ENCODE data around the gene PFDN1. TPM values are rescaled to one million over a fixed set of nuclear protein-coding genes. Genes with fewer than 3 reads are reported as not detected.

The PFDN1 gene
- total RNA-seq, 1 donor from 2014 or later: 63.9 TPM

DNA sequence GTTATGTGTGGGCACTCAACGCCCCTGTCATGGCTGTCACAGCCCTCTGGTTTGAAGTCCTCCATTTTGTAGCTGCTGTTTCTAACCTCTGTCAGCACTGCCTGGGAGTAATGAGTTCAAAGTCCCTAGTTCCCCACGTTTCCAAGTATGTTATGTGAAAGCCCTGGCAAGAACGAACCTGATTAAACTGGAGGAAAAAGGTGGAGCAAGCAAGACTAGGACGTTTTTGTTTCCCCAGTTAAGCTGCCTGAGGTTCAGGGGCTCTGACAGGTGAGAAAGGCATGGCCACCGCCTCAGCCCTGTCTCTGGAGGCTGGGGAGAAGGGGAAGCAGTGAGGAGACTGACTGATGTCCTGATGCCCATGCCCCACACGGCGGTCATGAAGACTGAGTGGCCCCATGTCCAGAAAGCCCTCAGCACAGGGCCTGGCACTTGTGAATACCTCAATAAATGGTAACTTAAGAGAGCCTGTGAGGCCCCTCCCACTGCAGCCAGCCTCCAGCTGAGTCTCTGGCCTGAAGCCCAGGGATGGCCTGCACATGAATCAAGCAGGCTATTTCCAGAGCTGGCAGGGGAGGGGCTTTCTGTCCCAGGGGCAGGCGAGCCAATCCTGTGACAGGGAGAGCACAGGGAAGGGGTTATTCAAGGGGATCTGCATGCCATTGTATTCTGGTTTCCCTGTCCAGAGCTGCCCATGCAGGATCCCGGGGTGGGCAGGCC is 61.8 kb downstream of the PFDN1 start:
- peak; percentile 97 for DNase-seq (ENCODE audit: low read depth)

DNA sequence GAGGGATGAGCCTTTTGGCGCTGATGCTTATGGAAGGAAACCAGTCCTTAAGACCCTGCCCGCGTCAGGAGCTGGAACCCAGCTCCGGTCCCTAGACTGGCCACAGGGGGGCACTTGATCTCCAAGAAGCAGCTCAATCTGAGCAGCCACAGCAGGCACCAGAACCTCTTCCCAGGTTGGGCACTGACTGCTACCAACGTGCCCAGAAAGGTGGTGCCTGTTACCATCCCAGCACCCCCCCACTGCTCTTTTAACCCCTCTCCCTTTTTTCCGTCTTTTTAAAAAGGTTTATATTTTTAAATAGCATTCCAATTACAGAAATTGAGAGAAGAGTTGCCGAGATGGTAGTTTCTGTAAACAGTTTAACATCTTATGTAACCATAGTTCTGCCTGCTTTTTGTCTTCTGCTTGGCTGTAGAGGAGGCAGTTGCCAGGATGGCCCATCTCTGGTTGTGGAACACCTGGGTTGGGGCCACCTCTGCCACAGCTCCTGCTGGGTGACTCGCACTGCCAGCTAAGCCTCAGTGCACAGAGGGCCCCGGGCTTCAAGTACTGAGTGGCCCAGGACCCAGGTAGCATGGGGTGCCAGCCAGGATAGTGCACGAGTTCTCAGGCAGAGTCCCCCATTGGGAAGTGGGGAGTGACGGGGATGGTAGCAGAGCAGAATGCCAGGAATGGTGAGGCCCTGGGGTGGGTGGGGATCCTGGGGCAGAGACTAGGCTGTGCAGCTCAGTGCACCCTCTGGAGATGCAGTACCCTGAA is 62.8 kb downstream of the PFDN1 start:
- DNase-seq (ENCODE audit: low read depth): peak; percentile 46

DNA sequence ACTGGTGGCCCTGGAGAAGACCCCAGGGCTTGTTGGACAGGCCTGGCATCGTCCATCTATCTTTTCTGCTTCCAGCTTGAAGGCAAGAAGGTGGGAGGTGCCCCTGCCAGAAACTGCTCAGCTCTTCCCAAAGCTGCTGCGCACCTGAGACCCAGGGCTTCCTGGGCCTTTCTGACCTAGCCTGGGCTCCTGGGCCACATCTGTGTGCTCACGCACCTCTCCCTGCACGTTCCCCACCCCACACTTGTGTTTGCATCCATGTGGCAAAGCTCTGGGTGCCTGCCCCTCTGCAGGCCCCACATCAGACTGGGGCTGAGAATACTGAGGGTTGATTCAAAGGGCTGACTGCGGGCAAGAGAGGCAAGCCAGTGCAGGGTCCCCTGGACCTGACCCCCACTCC is 63.4 kb downstream of the PFDN1 start:
- no peak for DNase-seq (ENCODE audit: low read depth)

DNA sequence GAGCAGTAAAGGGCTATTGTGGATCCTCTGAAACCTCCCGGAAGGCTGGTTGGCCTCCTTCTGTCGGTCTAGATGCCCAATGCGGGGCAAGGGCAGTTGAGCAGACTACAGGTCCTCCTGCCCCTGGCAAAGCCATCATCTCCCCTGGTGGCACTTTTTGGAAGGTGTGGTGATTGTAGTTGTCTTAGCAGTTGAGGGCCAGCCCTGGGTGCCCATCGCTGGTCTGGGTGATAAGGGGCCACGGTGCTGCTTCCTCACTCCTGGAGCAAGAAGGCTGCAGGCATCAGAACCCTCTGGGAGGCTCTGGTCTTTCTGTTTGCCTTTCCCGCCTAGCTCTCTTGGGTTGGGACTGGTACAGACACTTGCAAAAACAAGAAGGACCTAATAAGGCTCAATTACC is 64.1 kb downstream of the PFDN1 start:
- DNase-seq (ENCODE audit: low read depth): no peak

DNA sequence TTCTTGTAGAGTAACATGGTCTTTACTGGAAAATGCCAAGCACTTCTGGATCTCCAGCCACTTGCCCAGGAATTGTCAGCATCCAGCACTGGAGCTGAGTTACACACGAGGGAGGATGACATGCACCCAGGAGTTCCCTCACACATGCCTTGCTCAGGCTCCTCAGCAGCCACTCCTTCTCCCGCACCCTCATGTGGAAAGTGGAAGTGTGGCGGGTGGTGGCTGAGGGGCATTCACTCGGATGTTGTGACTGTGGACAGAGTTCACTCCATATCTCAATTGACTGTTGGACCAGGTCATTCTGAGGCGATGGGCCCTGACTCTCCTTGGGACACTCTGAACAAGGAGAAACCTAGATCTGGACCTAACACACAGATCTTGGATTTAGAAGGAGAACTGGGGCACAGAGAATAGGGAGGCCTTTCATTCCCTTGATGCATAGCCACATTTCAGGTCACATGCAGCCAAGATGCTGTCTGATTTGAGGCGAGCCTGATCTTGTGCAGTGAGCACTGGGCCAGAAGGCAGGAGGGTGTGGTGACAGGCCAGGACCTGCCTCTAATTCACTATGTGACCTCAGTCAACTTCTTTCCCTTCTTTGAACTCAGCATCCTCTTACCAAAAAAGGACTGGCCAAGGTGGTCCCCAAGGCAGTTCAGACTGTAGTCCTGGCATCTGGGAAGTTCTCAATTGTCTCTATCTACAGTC is 65.9 kb downstream of the PFDN1 start:
- no peak for DNase-seq (ENCODE audit: low read depth)

DNA sequence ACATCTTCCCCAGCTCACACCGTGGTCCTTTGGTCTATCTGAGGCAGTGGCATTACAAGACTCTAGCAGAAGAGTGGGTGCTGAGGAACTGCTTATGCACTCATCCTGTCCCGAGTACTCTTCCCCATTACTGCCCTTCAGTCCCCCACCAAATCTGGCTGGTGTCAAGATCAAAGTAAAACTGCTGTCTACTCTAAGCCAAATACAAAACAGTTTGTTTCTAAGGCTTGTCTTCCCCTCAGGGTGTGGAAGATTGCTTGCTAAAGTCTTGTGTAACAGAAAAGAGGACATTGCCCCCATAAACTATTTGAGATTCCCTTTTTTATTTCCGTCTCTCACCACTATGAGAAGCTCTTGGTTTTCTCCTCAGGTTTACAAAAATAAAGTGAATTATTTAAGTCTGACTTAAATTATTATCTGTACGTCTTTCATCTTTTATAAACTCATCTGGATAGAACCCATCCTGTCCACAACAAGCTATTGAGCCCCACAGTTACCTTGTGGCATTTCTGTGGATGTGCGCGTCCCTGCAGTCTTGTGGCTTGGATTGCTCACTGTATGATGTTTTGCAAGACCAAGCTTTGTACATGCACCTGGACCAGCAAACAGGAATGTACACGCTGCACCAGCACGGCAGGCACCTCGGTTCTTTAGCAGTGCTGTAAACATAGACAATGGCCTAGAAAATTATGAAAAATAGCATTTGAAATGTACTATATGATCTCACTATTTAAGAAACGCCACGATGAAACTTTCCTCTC is 66.9 kb downstream of the PFDN1 start:
- no peak for DNase-seq (ENCODE audit: low read depth)

DNA sequence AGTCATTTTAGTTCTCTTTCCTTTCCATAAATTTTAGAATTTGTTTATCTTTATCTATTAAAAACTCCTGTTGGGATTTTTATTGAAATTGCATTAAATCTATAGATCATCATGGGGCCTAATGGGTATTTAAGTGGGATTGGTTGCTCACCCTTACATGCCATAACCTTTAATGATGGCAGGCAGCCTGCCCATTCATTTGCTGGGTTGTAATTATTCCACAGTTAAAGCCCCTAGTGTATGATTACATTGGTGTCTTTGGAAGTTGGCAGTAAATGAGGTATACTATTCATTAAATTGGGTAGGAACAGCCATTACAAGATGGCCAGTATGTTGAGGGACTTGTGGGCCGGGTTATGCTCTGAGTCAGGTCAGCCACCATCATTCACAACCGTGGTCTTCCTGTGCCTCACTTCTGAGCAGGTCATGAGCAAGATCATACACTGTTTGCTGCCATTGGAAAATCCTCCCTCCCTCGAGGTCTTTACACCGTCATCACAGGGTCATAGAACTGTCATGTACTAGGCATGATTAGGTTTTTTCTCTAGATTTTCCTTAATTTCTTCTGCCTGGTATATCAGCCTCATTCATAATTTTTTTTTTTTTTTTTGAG is 68.4 kb downstream of the PFDN1 start:
- DNase-seq (ENCODE audit: low read depth): no peak

DNA sequence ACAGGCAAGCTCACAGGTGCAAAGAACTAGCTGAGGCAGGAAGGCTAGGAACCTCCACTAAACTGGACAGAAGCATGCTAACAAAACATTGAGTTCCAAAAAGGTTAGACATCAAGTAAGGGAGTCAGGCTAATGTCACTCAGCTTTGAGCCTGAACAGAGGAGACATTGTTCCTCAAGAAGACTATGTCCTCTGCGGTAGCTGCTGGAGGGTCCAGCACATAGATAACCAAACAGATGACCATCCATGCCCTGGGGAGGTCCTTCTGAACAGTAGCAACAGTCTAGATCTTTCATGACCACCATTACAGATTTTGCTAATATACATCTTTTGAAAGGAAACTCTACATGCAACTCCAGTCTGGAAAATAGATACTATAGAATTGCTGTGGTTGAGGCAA is 70.2 kb downstream of the PFDN1 start:
- DNase-seq (ENCODE audit: low read depth): no peak

DNA sequence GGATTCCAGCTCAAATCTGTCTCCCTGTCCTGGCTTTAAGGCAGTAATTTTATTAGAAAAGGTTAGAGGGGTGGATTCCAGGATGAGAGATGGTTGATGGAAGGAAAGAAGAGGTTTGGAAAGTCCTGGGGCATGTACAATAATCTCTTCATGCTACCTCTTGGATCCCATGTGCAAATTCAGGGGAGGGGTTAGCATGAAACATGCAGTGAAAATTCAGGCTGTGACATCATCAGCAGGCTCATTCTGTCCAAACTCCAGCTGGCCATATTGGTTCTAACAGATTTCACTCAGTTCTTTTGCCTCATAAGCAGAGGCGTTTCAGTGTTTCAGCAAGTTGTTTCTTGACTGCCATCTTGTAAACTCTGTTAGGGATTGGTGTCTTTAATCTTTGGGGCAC is 72.5 kb downstream of the PFDN1 start:
- no peak for DNase-seq (ENCODE audit: low read depth)

DNA sequence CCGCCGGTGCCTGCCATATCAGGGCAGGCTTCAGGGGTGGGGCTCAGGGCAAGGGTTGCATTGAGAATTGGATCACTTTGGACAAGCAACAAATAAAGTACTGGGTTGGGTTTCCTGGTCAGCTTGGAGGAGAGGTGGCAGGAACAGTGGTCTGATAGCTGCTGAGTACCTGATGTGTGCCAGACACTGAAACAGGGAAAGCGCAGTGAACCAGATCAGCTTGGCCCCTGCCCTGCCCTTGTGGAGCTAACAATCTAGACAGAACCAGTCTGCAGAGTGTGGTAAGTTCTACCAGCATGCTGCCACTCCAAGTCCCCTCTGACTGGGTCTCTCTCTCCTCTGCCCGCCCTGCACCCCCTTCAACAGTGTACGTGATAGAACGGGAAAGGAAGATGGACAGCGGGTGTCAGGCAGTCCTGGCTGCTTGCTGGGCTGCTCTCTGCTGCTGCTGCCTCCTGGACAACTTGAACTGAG is 74.5 kb downstream of the PFDN1 start:
- DNase-seq (ENCODE audit: low read depth): no peak

DNA sequence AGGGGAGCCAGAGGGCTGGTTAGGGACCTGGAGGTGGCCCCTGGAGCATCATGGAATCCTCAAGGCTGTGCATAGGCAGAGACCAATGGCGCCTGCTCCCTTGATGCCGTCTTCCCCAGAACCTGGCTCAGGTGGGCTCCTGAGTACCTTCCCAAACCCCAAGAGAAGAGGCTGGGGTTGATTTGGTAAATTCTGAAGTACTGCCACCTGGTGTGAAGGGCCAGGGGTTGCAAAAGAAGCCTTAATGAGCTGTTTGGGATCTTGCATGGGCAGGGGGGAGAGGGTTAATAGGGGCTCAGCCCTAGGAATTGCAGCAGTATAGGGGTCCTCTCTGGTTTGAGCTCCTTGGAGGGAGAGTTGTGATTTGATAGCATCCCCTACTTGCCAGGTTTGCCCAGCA is 75.9 kb downstream of the PFDN1 start:
- no peak for DNase-seq (ENCODE audit: low read depth)

DNA sequence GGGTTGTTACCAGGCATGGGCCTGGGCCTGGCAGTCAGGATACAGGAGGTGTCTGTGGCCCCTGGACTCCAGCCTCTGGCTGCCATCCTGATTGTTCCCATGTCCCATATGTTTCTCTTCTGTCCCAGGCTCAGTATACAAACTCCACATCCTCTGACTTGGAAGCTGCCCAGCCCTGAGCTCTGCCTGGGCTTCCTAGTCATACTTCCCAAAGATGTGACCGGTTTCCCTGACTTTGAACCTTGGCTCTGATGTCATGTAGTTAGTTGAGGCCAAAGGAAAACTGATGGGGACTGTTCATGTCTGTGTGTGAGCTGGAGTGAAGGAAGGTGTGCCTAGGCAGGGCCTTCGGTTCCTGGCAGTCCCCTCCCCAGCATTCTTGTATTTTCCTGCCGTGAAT is 77.5 kb downstream of the PFDN1 start:
- DNase-seq (ENCODE audit: low read depth): no peak

DNA sequence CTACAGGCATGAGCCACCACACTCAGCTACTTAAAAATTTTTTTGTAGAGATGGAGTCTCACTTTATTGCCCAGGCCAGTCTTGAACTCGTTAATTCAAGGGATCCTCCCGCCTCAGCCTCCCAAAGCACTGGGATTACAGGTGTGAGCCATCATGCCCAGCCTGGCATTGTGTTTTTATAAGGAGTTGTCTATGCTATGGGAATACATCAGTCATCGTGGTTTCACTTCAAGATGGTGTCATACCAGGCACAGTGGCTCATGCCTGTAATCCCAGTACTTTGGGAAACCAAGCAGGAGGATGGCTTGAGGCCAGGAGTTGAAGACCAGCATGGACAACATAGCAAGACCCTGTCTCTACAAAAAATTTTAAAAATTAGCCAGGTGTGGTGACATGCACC is 78.2 kb downstream of the PFDN1 start:
- no peak for DNase-seq (ENCODE audit: low read depth)

DNA sequence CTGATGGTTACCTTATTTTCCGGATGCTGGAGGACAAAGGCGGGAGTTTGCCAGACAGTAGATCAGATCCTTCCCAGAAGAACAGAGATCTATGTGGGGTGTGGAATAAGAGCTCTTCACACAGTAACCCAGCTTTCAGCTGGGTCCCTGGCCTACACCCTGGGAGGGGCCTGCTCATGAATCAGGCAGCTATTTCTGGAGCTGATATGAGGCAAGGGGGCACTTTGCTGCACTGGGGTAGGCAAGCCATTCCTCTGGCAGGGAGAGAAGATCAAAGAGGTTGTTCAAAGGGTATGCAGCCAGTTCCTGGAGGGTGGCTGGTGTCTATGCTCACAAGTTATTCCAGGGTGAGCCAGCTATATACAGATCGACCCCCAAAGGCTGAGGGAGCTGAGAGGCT is 79.3 kb downstream of the PFDN1 start:
- DNase-seq (ENCODE audit: low read depth): peak; percentile 75

DNA sequence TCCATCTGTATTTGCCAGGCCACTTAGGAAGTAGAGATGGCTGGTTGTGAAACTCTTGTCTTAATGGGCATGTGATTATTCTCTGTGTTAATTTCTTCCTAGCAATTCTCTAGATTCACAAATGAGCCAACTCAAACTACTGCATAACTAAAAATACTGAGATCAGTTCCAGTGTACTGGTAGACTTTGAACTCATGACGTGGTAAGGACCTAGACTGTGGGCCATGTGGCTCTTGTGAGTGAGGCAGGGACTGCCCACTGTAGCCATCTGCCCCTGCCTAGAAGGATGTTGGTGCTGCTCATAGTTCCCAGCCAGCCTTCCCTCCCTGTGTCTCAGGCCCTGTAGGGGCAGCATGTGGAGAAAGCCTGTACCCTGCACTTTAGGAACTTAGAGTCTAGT is 80.5 kb downstream of the PFDN1 start:
- DNase-seq (ENCODE audit: low read depth): peak; percentile 25

DNA sequence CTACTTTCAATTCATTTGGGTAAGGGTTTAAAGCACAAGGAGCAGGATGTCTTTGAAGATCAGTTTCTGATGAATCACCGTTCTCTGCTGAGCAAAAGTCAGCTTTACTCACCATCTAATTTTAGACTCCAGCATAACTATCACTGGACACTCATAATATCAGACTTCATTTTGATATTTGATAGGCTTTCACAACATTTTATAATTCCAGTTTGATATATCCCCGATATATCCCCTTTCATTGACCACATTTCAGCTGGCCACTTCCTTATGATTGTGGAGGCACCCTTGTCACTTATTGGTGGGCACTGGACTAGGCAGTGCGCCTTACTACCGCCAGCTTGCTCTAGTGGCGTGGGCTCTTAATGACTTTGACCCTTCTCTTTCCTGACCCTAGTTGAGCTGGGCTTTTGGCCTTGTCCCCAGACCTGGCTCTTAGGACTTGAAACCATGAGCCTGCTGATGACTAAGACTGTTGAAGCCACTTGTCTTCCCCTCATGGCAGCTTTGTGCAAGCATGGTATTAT is 81.1 kb downstream of the PFDN1 start:
- DNase-seq (ENCODE audit: low read depth): peak; percentile 87

DNA sequence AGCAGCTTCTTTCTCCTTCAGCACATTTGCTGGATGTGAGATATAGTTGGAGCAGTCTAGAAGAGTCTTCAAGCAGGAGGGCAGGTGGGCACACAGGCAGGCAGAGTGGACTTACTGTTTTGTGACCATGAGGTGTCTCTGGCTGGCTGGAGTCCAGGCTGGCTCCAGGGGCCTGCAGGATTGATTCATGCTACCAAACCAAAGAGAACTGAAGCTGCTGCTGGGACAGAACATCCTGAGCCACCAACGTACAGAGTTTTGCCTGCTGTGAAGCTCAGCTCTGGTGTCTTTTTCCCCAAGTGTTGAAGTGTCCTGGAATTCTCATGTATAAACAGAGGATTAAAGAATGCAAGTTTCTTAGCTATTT is 82.2 kb downstream of the PFDN1 start:
- DNase-seq (ENCODE audit: low read depth): no peak

DNA sequence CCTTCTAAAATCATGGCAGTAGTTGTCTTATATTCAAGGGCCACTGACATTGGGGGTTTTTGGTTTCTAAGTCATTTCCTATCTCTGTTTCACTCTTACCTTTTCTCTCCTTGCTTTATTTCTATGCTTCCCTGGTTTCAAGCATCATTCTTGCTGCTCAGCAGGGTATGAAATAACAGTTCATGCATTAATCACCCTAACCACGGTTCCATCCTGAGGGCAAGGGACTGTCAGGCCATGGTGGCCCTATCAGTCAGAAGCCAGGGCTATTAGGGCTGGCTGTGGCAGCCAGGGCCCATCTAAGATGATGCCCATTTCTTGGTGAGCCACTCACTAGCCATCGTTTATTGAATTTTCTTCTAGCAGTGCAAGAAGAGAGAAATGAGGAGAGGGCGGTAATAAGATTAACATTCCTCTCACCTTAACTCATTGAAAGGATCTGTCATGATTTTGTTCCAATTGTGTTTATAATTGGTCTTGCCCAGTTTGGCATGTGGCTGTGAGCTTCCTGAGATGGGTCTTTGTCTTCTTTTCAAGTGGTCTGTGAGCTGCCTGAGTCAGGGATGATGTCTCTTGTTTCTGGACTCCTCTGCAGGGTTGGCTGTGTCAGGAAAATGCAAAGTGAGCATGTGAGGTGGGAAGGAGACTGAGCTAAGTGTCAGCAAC is 82.7 kb downstream of the PFDN1 start:
- DNase-seq (ENCODE audit: low read depth): no peak

DNA sequence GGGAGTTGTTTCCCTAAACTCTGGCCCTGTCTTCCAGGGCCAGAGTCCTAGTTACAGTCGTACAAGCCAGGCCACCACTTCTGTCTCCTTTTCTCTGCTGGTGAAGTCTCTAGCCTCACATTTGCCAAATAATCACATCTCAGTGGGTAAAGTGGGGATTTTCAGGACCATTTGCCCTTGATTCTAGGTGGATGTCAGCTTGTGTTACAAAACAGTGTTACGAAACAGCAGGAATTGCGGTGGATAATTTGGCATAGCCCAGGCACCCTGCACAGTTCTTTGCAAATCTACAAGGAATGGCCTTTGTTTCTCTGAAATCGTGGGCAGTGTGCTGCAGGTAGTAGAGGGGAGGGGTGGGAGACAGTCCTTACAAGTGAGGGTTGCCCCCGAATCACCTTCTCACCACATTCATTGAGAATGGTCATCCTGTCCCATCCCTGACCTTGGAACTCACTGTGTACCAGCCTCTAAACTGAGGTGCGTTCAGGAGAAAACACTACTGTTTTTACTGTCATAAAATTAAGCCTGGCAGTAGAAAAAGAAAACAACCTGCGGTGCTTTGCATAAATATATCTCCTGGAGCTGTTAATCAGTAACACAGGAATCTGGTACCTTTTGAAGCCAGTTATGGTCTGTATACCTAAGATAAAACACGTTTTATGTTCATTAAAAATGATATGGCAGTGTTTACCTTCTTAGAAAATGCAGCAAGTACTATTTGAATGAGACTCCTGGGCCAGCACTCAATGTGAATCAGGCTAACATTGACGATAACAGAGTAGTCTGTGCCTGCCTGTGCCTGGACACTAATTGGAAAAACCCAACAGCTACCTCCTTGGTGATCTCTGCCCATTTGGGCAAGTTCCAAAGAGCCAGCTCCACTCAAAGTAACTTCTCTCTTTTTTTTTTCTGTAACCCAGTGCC is 83.6 kb downstream of the PFDN1 start:
- no peak for DNase-seq (ENCODE audit: low read depth)

All from myocyte (in vitro differentiated cells).